ENCODE measurements around the gene CENPV.

DNA sequence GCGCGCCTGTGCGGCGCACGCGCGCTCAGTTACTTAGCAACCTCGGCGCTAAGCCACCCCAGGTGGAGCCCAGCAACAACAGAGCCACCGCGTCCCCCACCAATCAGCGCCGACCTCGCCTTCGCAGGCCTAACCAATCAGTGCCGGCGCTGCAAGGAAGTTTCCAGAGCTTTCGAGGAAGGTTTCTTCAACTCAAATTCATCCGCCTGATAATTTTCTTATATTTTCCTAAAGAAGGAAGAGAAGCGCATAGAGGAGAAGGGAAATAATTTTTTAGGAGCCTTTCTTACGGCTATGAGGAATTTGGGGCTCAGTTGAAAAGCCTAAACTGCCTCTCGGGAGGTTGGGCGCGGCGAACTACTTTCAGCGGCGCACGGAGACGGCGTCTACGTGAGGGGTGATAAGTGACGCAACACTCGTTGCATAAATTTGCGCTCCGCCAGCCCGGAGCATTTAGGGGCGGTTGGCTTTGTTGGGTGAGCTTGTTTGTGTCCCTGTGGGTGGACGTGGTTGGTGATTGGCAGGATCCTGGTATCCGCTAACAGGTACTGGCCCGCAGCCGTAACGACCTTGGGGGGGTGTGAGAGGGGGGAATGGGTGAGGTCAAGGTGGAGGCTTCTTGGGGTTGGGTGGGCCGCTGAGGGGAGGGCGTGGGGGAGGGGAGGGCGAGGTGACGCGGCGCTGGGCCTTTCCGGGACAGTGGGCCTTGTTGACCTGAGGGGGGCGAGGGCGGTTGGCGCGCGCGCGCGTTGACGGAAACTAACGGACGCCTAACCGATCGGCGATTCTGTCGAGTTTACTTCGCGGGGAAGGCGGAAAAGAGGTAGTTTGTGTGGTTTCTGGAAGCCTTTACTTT, 27.6 kb upstream of the CENPV start, which contains the start of gene UBB:
- no peak for TF ChIP-seq GATA3 (IDR thresholded peaks at IDR 0.05; ENCODE audit: low read depth, low read length)
- no peak for TF ChIP-seq GATA2 (IDR thresholded peaks at IDR 0.05; ENCODE audit: low read depth, low read length)

Data from SH-SY5Y (cell line).